ENCODE results near the gene TRIM71. TPM values are rescaled to one million over a fixed set of nuclear protein-coding genes. Genes with fewer than 3 reads are reported as not detected.

Gene TRIM71
- polyA plus RNA-seq, 1 donor from 2014 or later = 4.0 TPM

GRCh38 chr3:32881624-32882023 is 63.8 kb downstream of the TRIM71 start:
- Histone ChIP-seq H3K9me2 (ENCODE audit: insufficient read depth, low read length) (no peaks in the 10 kb centered on the region), H2AFZ (ENCODE audit: low read depth, low read length) (no peak overlapping the region), H3K79me2 (replicated peaks; ENCODE audit: insufficient read depth, low read length) (peaks cover 5% of the 10 kb centered on the region), H3F3A (ENCODE audit: insufficient read depth, low read length, poor library complexity, severe bottlenecking) (no peaks in the 10 kb centered on the region), H3K9ac (ENCODE audit: low read length) (no peak overlapping the region), H3K36me3 (ENCODE audit: insufficient read depth, low read length) (no peaks in the 10 kb centered on the region), H3K4me2 (ENCODE audit: low read length) (no peak overlapping the region), H3K27ac (ENCODE audit: low read length) (no peak overlapping the region), H4K20me1 (ENCODE audit: insufficient read depth) (no peaks in the 10 kb centered on the region), H3K27me3 (ENCODE audit: insufficient read depth, low read depth, low read length) (no peaks in the 10 kb centered on the region), H3K9me3 (ENCODE audit: low read length) (no peaks in the 10 kb centered on the region), H3K4me3 (ENCODE audit: low read length) (no peak overlapping the region)
- TF ChIP-seq TAF1 (IDR thresholded peaks at IDR 0.05; ENCODE audit: low read depth) (no peak), EP300 (conservative IDR thresholded peaks at IDR 0.05; ENCODE audit: poor library complexity, severe bottlenecking) (no peak), POLR2AphosphoS5 (IDR thresholded peaks at IDR 0.05) (no peak), REST (IDR thresholded peaks at IDR 0.05; ENCODE audit: borderline replicate concordance) (no peak), CTCF (IDR thresholded peaks at IDR 0.05; ENCODE audit: poor library complexity, severe bottlenecking) (no peak)

DNA sequence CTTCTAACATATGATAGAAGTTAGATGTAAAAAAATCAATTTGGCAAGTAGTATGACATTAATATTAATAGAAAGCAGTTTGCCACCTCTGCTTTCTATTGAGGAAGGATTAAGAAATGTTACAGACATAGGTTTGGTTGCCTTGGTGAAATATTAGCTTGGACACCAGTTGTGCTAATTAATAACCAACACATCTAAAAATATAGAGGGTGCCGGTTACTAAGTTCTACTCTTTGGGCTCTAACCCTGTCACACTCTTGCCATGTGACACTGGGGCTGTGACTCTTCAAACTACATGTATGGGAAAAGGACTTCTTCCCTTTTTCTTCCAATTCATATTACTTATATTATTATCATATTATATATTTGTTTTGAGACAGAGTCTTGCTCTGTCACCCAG is 64.4 kb downstream of the TRIM71 start:
- Histone ChIP-seq H3K27ac (ENCODE audit: low read length) (no peak overlapping the region), H3K36me3 (ENCODE audit: insufficient read depth, low read length) (no peaks in the 10 kb centered on the region), H3K9me2 (ENCODE audit: insufficient read depth, low read length) (no peaks in the 10 kb centered on the region), H2AFZ (ENCODE audit: low read depth, low read length) (no peak overlapping the region), H3K79me2 (replicated peaks; ENCODE audit: insufficient read depth, low read length) (peaks cover 5% of the 10 kb centered on the region), H3K9ac (ENCODE audit: low read length) (no peak overlapping the region), H3K4me2 (ENCODE audit: low read length) (no peak overlapping the region), H4K20me1 (ENCODE audit: insufficient read depth) (no peaks in the 10 kb centered on the region), H3K4me3 (ENCODE audit: low read length) (no peak overlapping the region), H3K9me3 (ENCODE audit: low read length) (no peaks in the 10 kb centered on the region), H3K27me3 (ENCODE audit: insufficient read depth, low read depth, low read length) (no peaks in the 10 kb centered on the region), H3F3A (ENCODE audit: insufficient read depth, low read length, poor library complexity, severe bottlenecking) (no peaks in the 10 kb centered on the region)
- TF ChIP-seq EZH2 (IDR thresholded peaks at IDR 0.05; ENCODE audit: borderline replicate concordance, insufficient read depth, low read length, poor library complexity, severe bottlenecking) = no peak
- no peak for TF ChIP-seq RAD21 (conservative IDR thresholded peaks at IDR 0.05)
- TF ChIP-seq MXI1 (conservative IDR thresholded peaks at IDR 0.05; ENCODE audit: poor library complexity, severe bottlenecking) = no peak
- TF ChIP-seq CTCF (IDR thresholded peaks at IDR 0.05; ENCODE audit: poor library complexity, severe bottlenecking) = no peak
- TF ChIP-seq TAF1 (IDR thresholded peaks at IDR 0.05; ENCODE audit: low read depth) = no peak
- TF ChIP-seq SMC3 (conservative IDR thresholded peaks at IDR 0.05; ENCODE audit: poor library complexity) = no peak
- TF ChIP-seq EP300 (conservative IDR thresholded peaks at IDR 0.05; ENCODE audit: poor library complexity, severe bottlenecking) = no peak
- no peak for TF ChIP-seq POLR2AphosphoS5 (IDR thresholded peaks at IDR 0.05)
- no peak for TF ChIP-seq REST (IDR thresholded peaks at IDR 0.05; ENCODE audit: borderline replicate concordance)
